PFSK-1 (cell line): ENCODE measurements around the gene CHRM4.

Source experiments
- POLR2AphosphoS5 ChIP-seq: IDR thresholded peaks from 2 replicates; pipeline ENCODE4 v1.6.1; 2012; ENCODE audit warnings: low read depth, mild to moderate bottlenecking, control low read depth, low read length, moderate library complexity
- REST ChIP-seq, 2 experiments: IDR thresholded peaks; 2 replicates each; pipeline versions ENCODE4 v1.6.1 to v1.8.0; 2011 to 2012; ENCODE audit warnings: low read depth in 2 of 2, low read length in 2 of 2, control low read depth in 1 of 2, inconsistent platforms in 1 of 2, mild to moderate bottlenecking in 1 of 2, moderate library complexity in 1 of 2; ENCODE audit not compliant: insufficient read depth in 1 of 2
- SIN3A ChIP-seq: IDR thresholded peaks from 2 replicates; pipeline ENCODE4 v1.6.1; 2012; ENCODE audit warnings: mild to moderate bottlenecking, low read length, moderate library complexity, borderline replicate concordance; ENCODE audit not compliant: insufficient read depth

GRCh38 chr11:46339816-46340215 is 51.8 kb downstream of the CHRM4 start:
- TF ChIP-seq REST (IDR thresholded peaks at IDR 0.05; ENCODE audit: insufficient read depth in 1 of 2, low read depth in 2 of 2, low read length in 2 of 2) (no peak), SIN3A (no peak), POLR2AphosphoS5 (no peak)
